ENCODE results near the gene VGLL4. TPM values are rescaled to one million over a fixed set of nuclear protein-coding genes. Genes with fewer than 3 reads are reported as not detected.
A peak's percentile ranks its signal among the peaks of the same experiment; 100 is the strongest.

VGLL4 gene
- polyA plus RNA-seq, 1 donor: 49.6 TPM

DNA sequence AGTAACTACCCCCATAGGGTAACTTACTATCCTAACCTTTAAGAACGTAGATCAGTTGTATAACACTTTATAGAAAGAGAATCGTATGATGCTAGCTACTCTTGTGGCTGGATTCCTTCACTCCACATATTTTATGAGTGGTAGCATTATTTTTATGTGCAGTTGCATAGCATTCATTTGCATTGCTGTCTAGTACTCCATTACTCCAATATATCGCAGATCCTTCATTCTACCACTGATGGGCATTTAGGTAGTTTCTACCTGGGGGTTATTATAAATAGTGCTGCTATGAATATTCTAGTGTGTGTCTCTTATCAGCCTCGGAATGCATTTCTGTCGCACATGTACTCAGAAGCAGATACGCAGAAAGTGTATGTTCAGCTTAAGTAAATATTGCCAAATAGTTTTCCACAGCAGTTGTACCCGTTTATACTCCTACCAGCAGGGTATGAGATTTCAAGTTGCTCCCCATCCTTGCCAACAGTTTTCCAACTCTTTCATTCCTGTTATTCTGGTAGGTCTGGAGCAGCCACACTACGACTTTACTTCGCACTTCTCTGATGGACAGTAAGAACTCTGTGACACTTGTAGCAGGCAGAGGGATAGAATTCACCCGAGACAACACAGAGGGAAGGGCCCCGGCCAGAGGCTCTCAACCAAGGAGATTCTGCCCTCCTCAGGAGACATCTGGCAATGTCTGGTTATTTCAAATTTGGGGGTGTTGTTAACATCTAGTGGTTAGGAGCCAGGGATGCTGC lies 9.8 kb upstream of the VGLL4 start:
- H3K36me3 ChIP-seq (ENCODE audit: control insufficient read depth, insufficient read depth, low read length): no peaks in the 10 kb centered on the region
- H3K9me3 ChIP-seq (ENCODE audit: control insufficient read depth, low read depth, low read length): no peaks in the 10 kb centered on the region
- no peaks in the 10 kb centered on the region for H3K27me3 ChIP-seq (ENCODE audit: control insufficient read depth, insufficient read depth, low read length)
- 100% methylated on average over 1 of the region's 11 CpGs for WGBS (ENCODE audit: insufficient coverage, low lambda C conversion rate)
- no peaks in the 10 kb centered on the region for H3K4me1 ChIP-seq (ENCODE audit: control insufficient read depth, insufficient read depth, low read length)
- no peak overlapping the region for H3K27ac ChIP-seq (ENCODE audit: low read length)
- no peak overlapping the region for H3K4me3 ChIP-seq (ENCODE audit: low read length)
- DNase-seq: no peak

GRCh38 chr3:11651900-11652299 lies 8.2 kb upstream of the VGLL4 start:
- Histone ChIP-seq H3K4me1 (ENCODE audit: control insufficient read depth, insufficient read depth, low read length) (no peaks in the 10 kb centered on the region), H3K27ac (ENCODE audit: low read length) (no peak overlapping the region), H3K4me3 (ENCODE audit: low read length) (no peak overlapping the region), H3K9me3 (ENCODE audit: control insufficient read depth, low read depth, low read length) (no peaks in the 10 kb centered on the region), H3K36me3 (ENCODE audit: control insufficient read depth, insufficient read depth, low read length) (peaks cover 3% of the 10 kb centered on the region), H3K27me3 (ENCODE audit: control insufficient read depth, insufficient read depth, low read length) (no peaks in the 10 kb centered on the region)
- DNase-seq: no peak
- 56% methylated on average over 2 of the region's 2 CpGs for WGBS (ENCODE audit: insufficient coverage, low lambda C conversion rate)

DNA sequence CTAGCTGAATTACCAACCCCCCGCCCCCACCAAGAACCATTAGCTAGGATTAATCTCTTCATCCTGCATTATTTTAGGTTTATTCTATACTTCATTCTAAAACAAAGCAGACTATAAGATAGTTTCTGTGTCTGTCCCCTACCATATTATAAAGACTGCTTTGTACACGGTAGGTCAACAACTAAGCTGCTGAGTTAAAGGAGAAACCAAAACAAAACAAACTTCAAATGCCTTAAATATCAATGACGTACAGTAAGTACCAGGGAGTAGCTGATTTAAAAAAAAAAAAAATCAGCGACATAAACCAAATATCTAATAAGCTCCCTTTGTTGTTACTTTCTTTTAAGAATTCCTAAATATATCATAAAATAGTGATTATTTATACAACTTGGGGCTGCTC lies 7.8 kb upstream of the VGLL4 start:
- H3K4me3 ChIP-seq (ENCODE audit: low read length): no peak overlapping the region
- H3K36me3 ChIP-seq (ENCODE audit: control insufficient read depth, insufficient read depth, low read length): peaks cover 3% of the 10 kb centered on the region
- 100% methylated on average over 1 of the region's 4 CpGs for WGBS (ENCODE audit: insufficient coverage, low lambda C conversion rate)
- H3K9me3 ChIP-seq (ENCODE audit: control insufficient read depth, low read depth, low read length): no peaks in the 10 kb centered on the region
- no peak for DNase-seq
- H3K4me1 ChIP-seq (ENCODE audit: control insufficient read depth, insufficient read depth, low read length): no peaks in the 10 kb centered on the region
- H3K27ac ChIP-seq (ENCODE audit: low read length): no peak overlapping the region
- no peaks in the 10 kb centered on the region for H3K27me3 ChIP-seq (ENCODE audit: control insufficient read depth, insufficient read depth, low read length)

DNA sequence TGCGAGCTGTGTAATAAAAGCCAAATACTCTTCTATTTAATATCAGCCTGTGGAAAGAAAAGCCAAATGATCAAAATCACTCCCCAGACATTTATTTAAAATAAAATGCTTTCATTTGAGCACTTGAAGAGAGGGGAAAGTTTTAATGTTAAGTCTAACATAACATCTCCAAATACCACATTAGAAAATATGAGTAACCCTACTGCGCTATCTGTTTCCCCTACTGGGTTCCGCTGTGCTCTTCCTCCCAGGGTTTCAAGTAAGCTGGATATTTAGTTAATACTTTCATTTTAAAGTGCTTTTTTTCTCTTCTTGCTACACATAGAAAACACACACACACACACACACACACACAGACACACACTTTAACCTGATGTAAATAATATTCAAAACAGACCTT lies 6.7 kb upstream of the VGLL4 start:
- Histone ChIP-seq H3K36me3 (ENCODE audit: control insufficient read depth, insufficient read depth, low read length) (peaks cover 3% of the 10 kb centered on the region), H3K4me3 (ENCODE audit: low read length) (no peak overlapping the region), H3K27me3 (ENCODE audit: control insufficient read depth, insufficient read depth, low read length) (no peaks in the 10 kb centered on the region), H3K9me3 (ENCODE audit: control insufficient read depth, low read depth, low read length) (no peaks in the 10 kb centered on the region), H3K27ac (ENCODE audit: low read length) (no peak overlapping the region), H3K4me1 (ENCODE audit: control insufficient read depth, insufficient read depth, low read length) (no peaks in the 10 kb centered on the region)
- WGBS (ENCODE audit: insufficient coverage, low lambda C conversion rate): 100% methylated on average over 1 of the region's 3 CpGs
- DNase-seq: no peak

GRCh38 chr3:11648735-11649134 lies 5.0 kb upstream of the VGLL4 start:
- Histone ChIP-seq H3K4me3 (ENCODE audit: low read length) (no peak overlapping the region), H3K36me3 (ENCODE audit: control insufficient read depth, insufficient read depth, low read length) (peaks cover 3% of the 10 kb centered on the region), H3K27me3 (ENCODE audit: control insufficient read depth, insufficient read depth, low read length) (no peaks in the 10 kb centered on the region), H3K27ac (ENCODE audit: low read length) (no peak overlapping the region), H3K4me1 (ENCODE audit: control insufficient read depth, insufficient read depth, low read length) (peaks cover 5% of the 10 kb centered on the region), H3K9me3 (ENCODE audit: control insufficient read depth, low read depth, low read length) (no peaks in the 10 kb centered on the region)
- no peak for DNase-seq
- WGBS (ENCODE audit: insufficient coverage, low lambda C conversion rate): no CpG with 5 or more reads among the region's 1 CpG

DNA sequence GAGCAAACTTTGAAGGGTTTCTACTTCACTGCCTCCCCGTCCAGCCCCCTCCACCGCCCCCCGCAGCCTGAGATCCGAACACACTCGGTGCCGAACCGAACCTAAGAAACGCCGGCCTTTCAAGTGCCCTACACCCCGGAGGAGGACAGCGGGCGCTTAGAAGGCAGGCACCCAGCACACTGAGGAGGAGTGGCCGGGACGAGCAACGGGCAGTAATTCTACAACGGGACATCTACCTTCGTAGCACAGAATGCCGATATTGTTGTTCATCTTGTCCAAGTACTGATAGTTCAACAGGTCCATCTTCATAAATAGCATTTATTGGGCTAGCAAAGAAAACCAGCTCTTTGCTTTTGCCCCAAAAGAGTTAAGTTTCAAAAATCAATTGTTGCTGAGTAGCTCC lies 513 bp downstream of the VGLL4 start:
- WGBS (ENCODE audit: insufficient coverage, low lambda C conversion rate): no CpG with 5 or more reads among the region's 18 CpGs
- Histone ChIP-seq H3K27me3 (ENCODE audit: control insufficient read depth, insufficient read depth, low read length) (no peaks in the 10 kb centered on the region), H3K4me3 (ENCODE audit: low read length) (peak overlapping the region; percentile 90), H3K27ac (ENCODE audit: low read length) (peak overlapping the region; percentile 92), H3K4me1 (ENCODE audit: control insufficient read depth, insufficient read depth, low read length) (peaks cover 12% of the 10 kb centered on the region), H3K36me3 (ENCODE audit: control insufficient read depth, insufficient read depth, low read length) (peaks cover 7% of the 10 kb centered on the region), H3K9me3 (ENCODE audit: control insufficient read depth, low read depth, low read length) (no peaks in the 10 kb centered on the region)
- no peak for DNase-seq

DNA sequence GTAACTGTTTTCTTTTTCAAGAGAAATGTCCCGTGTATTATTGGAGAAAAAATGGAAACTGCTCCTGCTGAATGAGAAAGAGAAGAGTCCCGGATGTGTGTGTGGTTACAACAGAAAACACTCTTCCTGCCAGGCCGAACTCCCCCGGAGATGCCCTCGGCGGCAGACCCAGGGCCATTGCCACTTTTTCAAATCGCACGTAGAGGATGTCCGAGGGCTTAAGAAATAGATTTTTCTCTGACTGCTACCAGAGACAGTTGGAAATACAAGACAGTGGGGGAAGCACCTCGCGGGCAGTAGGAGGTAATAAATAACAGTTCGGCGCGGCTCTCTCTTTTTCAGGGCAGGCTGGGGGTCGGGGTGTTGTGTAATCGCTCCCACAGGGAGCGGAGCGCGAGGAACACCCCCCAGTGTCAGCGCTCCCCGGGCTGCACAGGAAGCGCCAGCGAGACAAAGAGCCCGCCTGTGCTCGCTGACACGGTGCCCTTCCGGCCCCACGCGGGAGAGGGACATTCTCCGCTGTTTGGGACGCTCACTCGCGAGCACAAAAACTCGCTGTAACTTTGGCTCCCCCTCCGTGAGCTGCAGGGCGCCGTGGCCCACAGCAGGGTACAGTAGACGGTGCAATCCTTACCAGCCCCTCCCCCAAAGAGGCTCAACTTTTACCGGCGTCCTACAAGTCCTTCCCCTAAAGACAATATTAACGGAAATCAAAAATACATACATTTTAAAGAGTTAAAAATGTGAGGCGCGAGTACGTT lies 1.1 kb downstream of the VGLL4 start:
- no CpG with 5 or more reads among the region's 44 CpGs for WGBS (ENCODE audit: insufficient coverage, low lambda C conversion rate)
- peaks cover 7% of the 10 kb centered on the region for H3K36me3 ChIP-seq (ENCODE audit: control insufficient read depth, insufficient read depth, low read length)
- H3K4me1 ChIP-seq (ENCODE audit: control insufficient read depth, insufficient read depth, low read length): peaks cover 14% of the 10 kb centered on the region
- H3K9me3 ChIP-seq (ENCODE audit: control insufficient read depth, low read depth, low read length): no peaks in the 10 kb centered on the region
- no peaks in the 10 kb centered on the region for H3K27me3 ChIP-seq (ENCODE audit: control insufficient read depth, insufficient read depth, low read length)
- H3K4me3 ChIP-seq (ENCODE audit: low read length): peak overlapping the region; percentile 90
- DNase-seq: peak; percentile 48 to 75
- H3K27ac ChIP-seq (ENCODE audit: low read length): peak overlapping the region; percentile 92

DNA sequence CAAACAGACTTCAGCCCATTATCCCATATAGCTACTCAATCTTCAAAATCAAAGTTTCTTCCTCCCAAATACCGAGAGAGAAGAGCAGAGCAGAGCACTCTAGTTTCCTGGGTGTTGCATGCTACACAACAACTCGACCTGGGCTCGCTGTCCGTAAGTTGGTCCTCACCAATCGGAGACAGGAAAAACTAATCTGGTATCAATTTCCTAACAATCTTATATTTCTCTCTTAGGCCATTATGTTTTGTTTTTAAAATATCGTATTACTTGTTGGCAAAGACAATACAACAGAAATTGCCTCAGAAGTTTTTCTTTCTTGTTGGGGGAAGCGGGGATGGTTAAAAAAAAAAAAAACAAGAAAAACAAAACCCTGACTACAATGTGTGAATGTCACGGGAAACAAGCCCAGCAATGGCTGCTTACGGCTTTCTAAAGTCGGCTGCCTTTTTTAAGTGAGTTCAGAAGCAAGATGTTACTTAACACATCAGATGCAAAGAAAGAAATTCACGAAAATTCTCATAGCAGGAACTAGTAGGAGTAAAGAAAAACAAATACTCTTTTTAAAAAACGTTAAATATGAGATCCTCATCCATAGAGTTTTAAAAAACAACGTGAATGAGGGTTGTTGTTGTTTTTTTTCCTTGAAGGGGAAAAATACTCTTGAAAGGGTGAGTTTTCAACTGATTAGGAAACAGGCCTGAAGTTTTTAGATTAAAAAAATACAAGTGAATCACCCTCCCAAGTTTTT lies 1.9 kb downstream of the VGLL4 start:
- no peaks in the 10 kb centered on the region for H3K9me3 ChIP-seq (ENCODE audit: control insufficient read depth, low read depth, low read length)
- 9% methylated on average over 5 of the region's 13 CpGs for WGBS (ENCODE audit: insufficient coverage, low lambda C conversion rate)
- no peaks in the 10 kb centered on the region for H3K27me3 ChIP-seq (ENCODE audit: control insufficient read depth, insufficient read depth, low read length)
- H3K36me3 ChIP-seq (ENCODE audit: control insufficient read depth, insufficient read depth, low read length): peaks cover 5% of the 10 kb centered on the region
- peak overlapping the region; percentile 92 for H3K27ac ChIP-seq (ENCODE audit: low read length)
- H3K4me3 ChIP-seq (ENCODE audit: low read length): peak overlapping the region; percentile 90
- DNase-seq: peak in 1 of 2 donors; percentile 42
- peaks cover 14% of the 10 kb centered on the region for H3K4me1 ChIP-seq (ENCODE audit: control insufficient read depth, insufficient read depth, low read length)

GRCh38 chr3:11641316-11641682 lies 2.4 kb downstream of the VGLL4 start:
- Histone ChIP-seq H3K4me3 (ENCODE audit: low read length) (peak overlapping the region; percentile 90), H3K27ac (ENCODE audit: low read length) (peak overlapping the region; percentile 92), H3K27me3 (ENCODE audit: control insufficient read depth, insufficient read depth, low read length) (no peaks in the 10 kb centered on the region), H3K9me3 (ENCODE audit: control insufficient read depth, low read depth, low read length) (no peaks in the 10 kb centered on the region), H3K4me1 (ENCODE audit: control insufficient read depth, insufficient read depth, low read length) (peaks cover 14% of the 10 kb centered on the region), H3K36me3 (ENCODE audit: control insufficient read depth, insufficient read depth, low read length) (peaks cover 5% of the 10 kb centered on the region)
- no peak for DNase-seq
- WGBS (ENCODE audit: insufficient coverage, low lambda C conversion rate): 14% methylated on average over 1 of the region's 2 CpGs

GRCh38 chr3:11640009-11640673 lies 3.6 kb downstream of the VGLL4 start:
- peaks cover 5% of the 10 kb centered on the region for H3K36me3 ChIP-seq (ENCODE audit: control insufficient read depth, insufficient read depth, low read length)
- H3K27ac ChIP-seq (ENCODE audit: low read length): peak overlapping the region; percentile 92
- H3K4me1 ChIP-seq (ENCODE audit: control insufficient read depth, insufficient read depth, low read length): peaks cover 14% of the 10 kb centered on the region
- no peak overlapping the region for H3K4me3 ChIP-seq (ENCODE audit: low read length)
- no peak for DNase-seq
- H3K27me3 ChIP-seq (ENCODE audit: control insufficient read depth, insufficient read depth, low read length): no peaks in the 10 kb centered on the region
- H3K9me3 ChIP-seq (ENCODE audit: control insufficient read depth, low read depth, low read length): no peaks in the 10 kb centered on the region
- no CpG with 5 or more reads among the region's 9 CpGs for WGBS (ENCODE audit: insufficient coverage, low lambda C conversion rate)
